Right atrium auricular region (tissue), 2 donors: Measurements from ENCODE around the gene OR10J4. TPM values are rescaled to one million over a fixed set of nuclear protein-coding genes. Genes with fewer than 3 reads are reported as not detected.

Source experiments
- DNase-seq: peaks from one replicate; pipeline ENCODE4 v3.0.0-alpha.2; 2019; ENCODE audit warnings: low spot score
- H3K27ac ChIP-seq, 2 donors: fragments of 200-600 bp; sonication (generic); 1 replicate in 1 of 2; 2 replicates in 1 of 2; pipeline ENCODE4 v1.5.1; 2016 to 2019
- H3K27me3 ChIP-seq, 2 donors: fragments of 200-600 bp; sonication (generic); one replicate each; pipeline versions ENCODE4 v1.5.1 to v1.6.0; 2017 to 2019
- H3K36me3 ChIP-seq: fragments of 200-600 bp; sonication (generic); one replicate; pipeline ENCODE4 v1.5.1; 2016
- H3K4me1 ChIP-seq, 2 donors: fragments of 200-600 bp; sonication (generic); one replicate each; pipeline versions ENCODE4 v1.5.1 to v1.6.0; 2017 to 2019
- H3K4me3 ChIP-seq, 2 donors: fragments of 200-600 bp; sonication (generic); 1 replicate in 1 of 2; 2 replicates in 1 of 2; pipeline ENCODE4 v1.5.1; 2017 to 2019; ENCODE audit warnings: mild to moderate bottlenecking in 1 of 2, moderate library complexity in 1 of 2
- H3K9me3 ChIP-seq, 2 donors: fragments of 200-600 bp; sonication (generic); one replicate each; pipeline ENCODE4 v1.5.1; 2019
- total RNA-seq, 2 donors: library from RNA; depleted of rRNA; stranded (reverse); fragments of >200 nt; gene quantifications; one replicate each; pipeline ENCODE4 v1.1.0, GENCODE V29; 2016
- TF ChIP-seq, protein P1 (sequence below), 2 donors: fragments of 200-600 bp; sonication (generic); IDR thresholded peaks; one replicate each; pipeline ENCODE4 v1.5.1; 2019; ENCODE audit warnings: antibody characterized with exemption in 2 of 2

The OR10J4 gene
- total RNA-seq: not detected

DNA sequence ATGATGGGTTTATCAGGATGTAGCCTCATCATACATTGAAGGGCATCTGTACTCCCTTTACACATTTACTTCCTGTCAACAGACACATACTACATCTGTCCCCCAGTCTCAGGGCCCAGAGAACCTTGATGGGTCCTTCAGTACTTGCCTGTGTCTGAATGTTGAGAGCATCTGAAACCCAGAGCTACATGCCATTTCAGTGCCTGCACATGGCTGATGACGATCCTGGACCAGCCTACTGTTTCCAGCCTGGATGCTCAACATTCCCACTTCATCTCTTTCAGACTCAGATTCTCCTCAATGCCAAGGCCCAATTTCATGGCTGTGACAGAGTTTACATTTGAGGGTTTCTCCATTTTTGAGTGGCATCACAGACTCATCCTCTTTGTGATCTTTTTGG lies at the start of gene OR10J4:
Gene OR10J4 (plus strand): TSS at position 301 of the 400 bp plus-strand sequence.
- no peaks in the 10 kb centered on the region for H3K9me3 ChIP-seq
- no peaks in the 10 kb centered on the region for H3K36me3 ChIP-seq
- no peaks in the 10 kb centered on the region for H3K27me3 ChIP-seq
- no peaks in the 10 kb centered on the region for H3K4me1 ChIP-seq
- no peak for DNase-seq
- no peak within 1 kb of the TSS for H3K27ac ChIP-seq
- TF ChIP-seq, protein P1, sequence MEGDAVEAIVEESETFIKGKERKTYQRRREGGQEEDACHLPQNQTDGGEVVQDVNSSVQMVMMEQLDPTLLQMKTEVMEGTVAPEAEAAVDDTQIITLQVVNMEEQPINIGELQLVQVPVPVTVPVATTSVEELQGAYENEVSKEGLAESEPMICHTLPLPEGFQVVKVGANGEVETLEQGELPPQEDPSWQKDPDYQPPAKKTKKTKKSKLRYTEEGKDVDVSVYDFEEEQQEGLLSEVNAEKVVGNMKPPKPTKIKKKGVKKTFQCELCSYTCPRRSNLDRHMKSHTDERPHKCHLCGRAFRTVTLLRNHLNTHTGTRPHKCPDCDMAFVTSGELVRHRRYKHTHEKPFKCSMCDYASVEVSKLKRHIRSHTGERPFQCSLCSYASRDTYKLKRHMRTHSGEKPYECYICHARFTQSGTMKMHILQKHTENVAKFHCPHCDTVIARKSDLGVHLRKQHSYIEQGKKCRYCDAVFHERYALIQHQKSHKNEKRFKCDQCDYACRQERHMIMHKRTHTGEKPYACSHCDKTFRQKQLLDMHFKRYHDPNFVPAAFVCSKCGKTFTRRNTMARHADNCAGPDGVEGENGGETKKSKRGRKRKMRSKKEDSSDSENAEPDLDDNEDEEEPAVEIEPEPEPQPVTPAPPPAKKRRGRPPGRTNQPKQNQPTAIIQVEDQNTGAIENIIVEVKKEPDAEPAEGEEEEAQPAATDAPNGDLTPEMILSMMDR (IDR thresholded peaks at IDR 0.05): no peak
- H3K4me3 ChIP-seq: no peak within 1 kb of the TSS

GRCh38 chr1:159406821-159407220 lies 25.2 kb upstream of the OR10J4 start:
- H3K4me1 ChIP-seq: no peaks in the 10 kb centered on the region
- TF ChIP-seq, protein P1 (IDR thresholded peaks at IDR 0.05): no peak
- H3K27ac ChIP-seq: no peak overlapping the region

GRCh38 chr1:159408862-159409400 lies 23.1 kb upstream of the OR10J4 start:
- TF ChIP-seq, protein P1 (IDR thresholded peaks at IDR 0.05): no peak
- no peaks in the 10 kb centered on the region for H3K27me3 ChIP-seq
- H3K27ac ChIP-seq: no peak overlapping the region
- no peaks in the 10 kb centered on the region for H3K4me1 ChIP-seq
- H3K36me3 ChIP-seq: no peaks in the 10 kb centered on the region
- DNase-seq: no peak
- no peaks in the 10 kb centered on the region for H3K9me3 ChIP-seq
- no peak overlapping the region for H3K4me3 ChIP-seq

More at GRCh38 chr1:159406821-159407220, 25.2 kb upstream of the OR10J4 start:
- no peaks in the 10 kb centered on the region for H3K27me3 ChIP-seq
- no peak for DNase-seq
- no peak overlapping the region for H3K4me3 ChIP-seq
- H3K9me3 ChIP-seq: no peaks in the 10 kb centered on the region
- no peaks in the 10 kb centered on the region for H3K36me3 ChIP-seq

DNA sequence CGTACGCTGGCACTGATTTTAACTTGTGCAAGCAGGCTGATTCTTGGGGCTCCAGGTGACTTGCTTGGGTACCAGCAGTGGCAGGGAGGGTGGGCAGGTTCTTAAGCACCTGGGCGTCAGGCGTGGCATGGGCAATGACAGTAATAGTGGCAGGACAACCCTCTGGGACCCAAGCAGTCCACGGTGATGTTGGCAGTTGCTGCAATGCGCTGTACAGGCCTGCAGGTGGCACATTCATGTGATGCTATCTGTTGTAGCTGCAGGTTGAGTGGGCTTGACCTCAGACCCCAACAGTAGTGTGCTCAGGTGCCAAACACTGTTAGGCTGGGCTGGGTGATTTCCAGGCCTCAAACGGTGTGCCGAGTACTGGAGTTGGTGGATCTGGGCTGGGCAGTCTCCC lies 10.2 kb upstream of the OR10J4 start:
- TF ChIP-seq, protein P1 (IDR thresholded peaks at IDR 0.05): no peak
- H3K9me3 ChIP-seq: peaks cover 0 to 34% of the 10 kb centered on the region in 2 donors
- no peaks in the 10 kb centered on the region for H3K27me3 ChIP-seq
- no peak overlapping the region for H3K27ac ChIP-seq
- H3K36me3 ChIP-seq: no peaks in the 10 kb centered on the region
- DNase-seq: no peak
- H3K4me3 ChIP-seq: no peak overlapping the region
- no peaks in the 10 kb centered on the region for H3K4me1 ChIP-seq

DNA sequence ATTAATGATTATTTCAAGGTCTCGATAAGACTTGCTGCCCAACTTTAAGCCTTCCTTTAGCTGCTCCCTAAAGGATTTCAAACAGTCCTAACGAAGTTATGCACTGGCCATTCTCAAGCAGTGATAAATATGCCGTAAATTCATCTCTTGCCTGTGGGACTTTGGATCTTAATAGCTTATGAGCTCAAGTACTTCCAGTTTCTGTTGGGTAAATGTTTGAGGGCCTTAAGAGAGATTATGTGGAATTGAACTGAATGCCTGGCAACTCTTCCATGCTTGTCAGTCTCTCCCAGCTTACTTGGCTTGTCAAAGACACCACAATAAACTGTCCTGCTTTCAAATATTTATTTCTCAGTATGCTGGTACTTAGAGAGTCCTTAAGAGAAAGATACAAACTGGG lies 3.5 kb upstream of the OR10J4 start:
- Histone ChIP-seq H3K36me3 (no peaks in the 10 kb centered on the region), H3K4me3 (no peak overlapping the region), H3K9me3 (no peaks in the 10 kb centered on the region), H3K27ac (no peak overlapping the region), H3K27me3 (no peaks in the 10 kb centered on the region), H3K4me1 (no peaks in the 10 kb centered on the region)
- TF ChIP-seq, protein P1 (IDR thresholded peaks at IDR 0.05): no peak
- no peak for DNase-seq
